HG03558 (cell line): ENCODE results near the gene MINPP1.
"Not testable (repeated sequence)": the region's sequence is repeated elsewhere in the genome, so short reads cannot be mapped to it uniquely, and the experiment has no call there.

Experiments used
- ATAC-seq: cut with Tn5 transposase; IDR thresholded peaks from one replicate; pipeline ENCODE4 v1.9.1; 2021; ENCODE audit warnings: moderate number of reproducible peaks; ENCODE audit not compliant: unreplicated experiment; ENCODE audit errors: extremely low read depth

MINPP1 gene, protein sequence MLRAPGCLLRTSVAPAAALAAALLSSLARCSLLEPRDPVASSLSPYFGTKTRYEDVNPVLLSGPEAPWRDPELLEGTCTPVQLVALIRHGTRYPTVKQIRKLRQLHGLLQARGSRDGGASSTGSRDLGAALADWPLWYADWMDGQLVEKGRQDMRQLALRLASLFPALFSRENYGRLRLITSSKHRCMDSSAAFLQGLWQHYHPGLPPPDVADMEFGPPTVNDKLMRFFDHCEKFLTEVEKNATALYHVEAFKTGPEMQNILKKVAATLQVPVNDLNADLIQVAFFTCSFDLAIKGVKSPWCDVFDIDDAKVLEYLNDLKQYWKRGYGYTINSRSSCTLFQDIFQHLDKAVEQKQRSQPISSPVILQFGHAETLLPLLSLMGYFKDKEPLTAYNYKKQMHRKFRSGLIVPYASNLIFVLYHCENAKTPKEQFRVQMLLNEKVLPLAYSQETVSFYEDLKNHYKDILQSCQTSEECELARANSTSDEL

DNA sequence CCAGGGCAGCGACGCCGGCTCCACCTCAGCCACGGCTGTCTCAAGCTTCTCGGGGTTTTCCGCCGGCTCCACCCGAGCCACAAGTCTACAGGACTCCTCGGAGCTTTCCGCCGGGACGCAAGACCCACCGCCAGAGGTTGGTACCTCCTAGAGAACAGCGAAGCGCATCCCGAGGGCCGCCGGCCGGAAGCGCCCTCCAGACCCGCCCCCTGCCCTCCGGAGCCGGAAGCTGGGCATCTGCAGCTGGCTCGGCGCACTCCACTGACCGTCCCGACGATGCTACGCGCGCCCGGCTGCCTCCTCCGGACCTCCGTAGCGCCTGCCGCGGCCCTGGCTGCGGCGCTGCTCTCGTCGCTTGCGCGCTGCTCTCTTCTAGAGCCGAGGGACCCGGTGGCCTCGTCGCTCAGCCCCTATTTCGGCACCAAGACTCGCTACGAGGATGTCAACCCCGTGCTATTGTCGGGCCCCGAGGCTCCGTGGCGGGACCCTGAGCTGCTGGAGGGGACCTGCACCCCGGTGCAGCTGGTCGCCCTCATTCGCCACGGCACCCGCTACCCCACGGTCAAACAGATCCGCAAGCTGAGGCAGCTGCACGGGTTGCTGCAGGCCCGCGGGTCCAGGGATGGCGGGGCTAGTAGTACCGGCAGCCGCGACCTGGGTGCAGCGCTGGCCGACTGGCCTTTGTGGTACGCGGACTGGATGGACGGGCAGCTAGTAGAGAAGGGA is at the start of gene MINPP1:
TSS of gene MINPP1 (plus strand) at position 254 of the 726 bp plus-strand sequence. CDS start at position 277, 23 bp downstream.
- ATAC-seq, result peak; percentile 82

DNA sequence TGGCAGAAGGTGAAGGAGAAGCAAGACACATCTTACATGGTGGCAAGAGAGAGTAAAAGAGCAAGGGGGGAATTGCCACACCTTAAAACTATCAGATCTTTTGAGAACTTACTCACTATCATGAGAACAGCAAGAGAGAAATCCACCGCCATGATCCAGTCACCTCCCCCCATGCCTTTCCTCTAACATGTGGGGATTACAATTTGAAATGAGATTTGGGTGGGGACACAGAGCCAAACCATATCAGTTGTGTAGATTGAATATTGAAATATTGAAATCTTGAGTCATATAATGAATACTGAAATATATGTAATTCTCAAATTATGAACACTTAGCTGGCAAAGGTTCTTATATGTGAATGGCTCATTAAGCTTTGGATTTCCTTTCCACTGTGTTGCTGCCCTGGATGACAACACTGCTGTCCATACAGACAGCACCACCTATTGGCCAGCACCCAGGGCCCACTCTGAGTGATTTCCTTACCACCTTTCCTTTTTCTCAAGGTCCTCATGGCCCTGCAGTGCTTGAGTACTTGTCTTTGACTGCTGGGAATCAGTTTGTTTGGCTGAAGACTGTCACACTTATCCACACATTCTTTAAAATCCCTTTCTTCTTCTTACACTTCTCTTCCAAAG is 48.0 kb upstream of the MINPP1 start:
- ATAC-seq, result not testable (repeated sequence)

DNA sequence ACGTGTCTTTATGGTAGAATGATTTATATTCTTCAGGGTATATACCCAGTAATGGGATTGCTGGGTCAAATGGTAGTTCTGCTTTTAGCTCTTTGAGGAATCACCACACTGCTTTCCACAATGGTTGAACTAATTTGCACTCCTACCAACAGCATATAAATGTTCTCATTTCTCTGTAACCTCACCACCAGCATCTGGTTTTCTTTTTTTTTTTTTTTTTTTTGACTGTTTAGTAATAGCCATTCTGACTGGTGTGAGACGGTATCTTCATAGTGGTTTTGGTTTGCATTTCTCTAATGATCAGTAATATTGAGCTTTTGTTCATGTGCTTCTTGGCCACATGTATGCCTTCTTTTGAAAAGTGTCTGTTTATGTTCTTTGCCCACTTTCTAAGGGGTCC is 42.9 kb upstream of the MINPP1 start:
- ATAC-seq, result not testable (repeated sequence)

DNA sequence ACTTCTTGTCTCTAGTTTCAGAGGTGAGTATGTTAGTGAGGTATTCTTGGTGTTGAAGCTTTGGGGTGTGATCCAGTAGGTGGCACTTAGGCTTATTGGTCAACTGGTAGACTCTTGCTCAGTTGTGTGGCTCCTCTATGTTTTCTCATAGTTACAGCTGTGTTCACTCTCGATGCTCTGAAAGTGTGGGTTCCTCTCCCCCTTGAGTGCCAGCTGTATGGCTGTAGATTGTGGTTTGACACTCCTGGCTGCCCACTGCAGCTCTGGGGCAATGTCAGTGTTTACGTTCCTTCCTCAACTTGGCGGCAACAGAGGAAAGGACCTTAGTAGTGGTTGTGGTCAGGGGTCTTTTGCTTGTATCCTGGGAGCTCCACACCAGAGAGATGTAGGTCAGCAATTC is 37.8 kb upstream of the MINPP1 start:
- ATAC-seq, result not testable (repeated sequence)

DNA sequence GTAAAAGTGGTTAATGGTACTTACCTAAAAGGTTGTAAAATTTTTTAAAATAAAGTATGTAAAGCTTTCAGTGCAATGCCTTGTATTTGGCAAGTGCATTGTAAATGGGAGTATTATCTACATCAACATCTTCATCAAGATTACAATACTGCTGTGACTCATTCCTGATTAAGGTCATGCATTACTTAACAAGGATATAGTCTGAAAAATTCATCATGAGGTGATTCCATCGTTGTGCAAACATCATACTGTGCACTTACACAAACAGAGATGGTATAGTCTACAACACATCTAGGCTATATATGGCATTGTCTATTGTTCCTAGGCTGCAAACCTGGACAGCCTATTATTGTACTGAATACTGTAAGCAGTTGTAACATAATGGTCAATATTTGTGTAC is 16.0 kb upstream of the MINPP1 start:
- not testable (repeated sequence) for ATAC-seq

DNA sequence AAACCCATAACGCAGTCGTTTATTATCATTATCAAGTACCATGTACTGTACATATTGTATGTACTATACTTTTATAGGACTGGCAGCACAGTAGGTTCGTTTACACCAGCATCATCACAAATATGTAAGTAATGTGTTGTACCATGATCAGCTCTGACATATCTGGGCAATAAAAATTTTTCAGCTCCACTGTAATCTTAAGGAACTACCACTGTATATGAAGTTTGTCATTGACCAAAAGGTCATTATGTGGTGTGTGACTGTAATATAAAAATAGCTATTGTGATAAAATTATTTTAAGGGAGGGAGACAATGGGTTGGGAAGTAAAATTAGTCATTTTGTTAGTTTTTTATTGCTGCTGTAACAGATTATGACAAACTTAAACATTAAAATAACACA is 14.4 kb upstream of the MINPP1 start:
- not testable (repeated sequence) for ATAC-seq

DNA sequence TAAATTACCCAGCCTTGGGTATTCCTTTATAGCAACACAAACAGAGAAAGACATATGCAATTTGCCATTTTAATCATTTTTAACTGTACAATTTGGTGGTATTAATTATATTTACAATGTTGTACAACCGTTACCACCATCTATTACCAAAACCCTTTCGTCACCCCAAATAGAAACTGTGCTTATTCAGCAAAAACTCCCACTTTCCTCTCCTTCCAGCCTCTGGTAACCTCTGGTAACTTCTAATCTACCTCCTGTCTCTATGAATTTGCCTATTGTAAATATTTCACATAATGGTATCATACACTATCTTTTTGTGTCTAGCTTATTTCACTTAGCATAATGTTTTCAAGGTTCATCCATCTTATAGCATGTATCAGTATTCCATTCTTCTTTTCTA is 12.2 kb upstream of the MINPP1 start:
- ATAC-seq, result not testable (repeated sequence)

DNA sequence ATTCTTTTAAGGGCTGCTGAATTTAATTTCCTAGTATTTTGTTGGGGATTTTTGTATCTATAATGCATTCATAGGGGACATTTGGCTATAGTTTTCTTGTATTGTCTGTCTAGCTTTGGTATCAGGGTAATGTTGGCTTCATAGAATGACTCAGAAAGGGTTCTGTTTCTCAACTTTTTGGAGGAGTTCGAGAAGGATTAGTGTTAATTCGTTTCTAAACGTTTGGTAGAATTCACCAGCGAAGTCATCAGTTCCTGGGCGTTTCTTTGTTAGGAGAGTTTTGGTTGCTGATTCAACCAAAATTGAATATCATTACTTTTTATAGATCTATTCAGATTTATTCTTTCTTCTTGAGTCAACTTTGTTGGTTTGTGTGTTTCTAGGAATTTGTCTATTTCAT is 9.2 kb upstream of the MINPP1 start:
- ATAC-seq, result not testable (repeated sequence)

DNA sequence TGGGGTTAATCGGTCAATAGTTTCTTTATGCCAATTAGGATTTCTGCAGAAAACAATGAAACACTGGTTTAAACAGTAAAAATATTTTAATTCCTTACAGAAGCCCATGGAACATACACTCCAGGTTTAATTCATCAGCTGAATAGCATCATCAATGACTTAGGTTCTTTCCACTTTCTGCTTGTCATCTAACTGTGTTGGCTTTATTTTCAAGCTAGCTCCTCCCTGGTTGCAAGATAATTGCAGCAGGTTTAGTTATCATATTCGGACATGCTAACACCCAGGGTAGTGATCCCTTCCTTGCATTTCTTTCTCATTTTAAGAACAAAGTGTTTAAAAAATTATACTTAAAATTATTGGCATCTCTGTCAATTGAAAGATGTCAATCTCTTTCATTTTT is 7.3 kb upstream of the MINPP1 start:
- not testable (repeated sequence) for ATAC-seq

DNA sequence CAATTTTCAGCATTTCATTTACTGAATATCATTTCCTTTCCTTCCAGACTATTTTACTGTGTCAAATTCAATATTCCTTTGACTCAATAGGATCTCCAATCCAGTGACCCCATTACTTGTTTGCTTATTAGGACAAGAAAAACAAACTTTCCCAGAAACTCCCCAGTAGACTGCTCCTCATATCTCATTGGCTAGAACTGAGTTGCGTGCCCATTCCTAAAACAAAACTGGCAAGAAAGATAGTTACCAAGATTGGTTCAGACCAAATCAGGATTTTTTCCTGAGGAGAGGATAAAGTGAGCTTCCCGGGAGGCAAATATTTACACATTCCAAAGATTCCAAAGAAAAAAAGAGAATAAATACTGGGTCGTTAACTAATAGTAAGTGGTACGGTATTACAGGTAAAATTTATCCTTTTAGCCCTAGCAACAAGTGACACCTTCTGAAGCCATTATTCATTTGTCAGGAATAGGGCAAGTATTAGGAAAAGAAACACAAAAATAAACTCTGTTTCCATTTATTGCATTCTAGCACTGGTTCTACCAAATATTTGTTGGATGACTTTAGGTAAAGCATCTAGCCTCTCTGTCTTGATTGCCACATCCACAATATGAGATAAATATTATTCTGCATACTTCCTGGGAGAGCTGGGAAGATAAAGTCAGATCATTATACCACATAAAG is 6.4 kb upstream of the MINPP1 start:
- not testable (repeated sequence) for ATAC-seq

DNA sequence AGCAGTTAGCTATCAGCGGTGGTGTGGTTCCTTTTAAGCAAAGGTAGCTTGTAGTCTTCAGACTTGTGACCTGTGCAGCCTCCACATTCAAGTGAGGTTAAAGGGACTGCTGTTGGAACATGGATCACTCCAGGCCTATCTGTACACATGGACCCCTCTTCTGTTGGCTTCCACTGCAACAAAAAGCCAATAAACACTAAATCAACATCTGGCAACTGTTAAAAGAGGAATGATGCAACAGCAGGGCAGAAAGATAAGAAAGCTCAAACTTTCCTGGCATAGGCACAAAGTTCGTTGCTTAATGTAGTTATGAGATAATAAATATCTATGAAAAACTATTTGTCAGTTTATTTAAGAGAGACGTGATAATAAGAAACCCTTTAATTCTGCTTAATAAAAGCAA is 4.0 kb upstream of the MINPP1 start:
- no peak for ATAC-seq

DNA sequence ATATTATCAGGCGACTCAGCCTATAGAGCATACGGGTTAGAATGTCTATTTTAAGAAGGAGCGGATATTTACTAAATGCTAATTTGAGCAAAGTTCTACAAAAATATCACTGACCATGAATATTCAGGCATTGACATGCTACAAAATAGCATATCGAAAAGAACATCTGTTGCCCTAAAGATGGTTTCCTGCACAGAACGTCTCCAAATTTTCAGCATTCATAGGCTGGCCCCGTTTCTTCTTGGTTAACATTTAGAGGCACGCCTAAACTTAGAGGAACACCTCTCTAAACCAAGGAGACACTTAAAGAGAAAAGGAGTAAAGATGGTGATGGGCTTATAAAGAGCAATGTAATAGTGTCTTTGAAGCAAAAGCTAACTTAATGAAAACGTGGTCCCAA is 1.3 kb upstream of the MINPP1 start:
- no peak for ATAC-seq

DNA sequence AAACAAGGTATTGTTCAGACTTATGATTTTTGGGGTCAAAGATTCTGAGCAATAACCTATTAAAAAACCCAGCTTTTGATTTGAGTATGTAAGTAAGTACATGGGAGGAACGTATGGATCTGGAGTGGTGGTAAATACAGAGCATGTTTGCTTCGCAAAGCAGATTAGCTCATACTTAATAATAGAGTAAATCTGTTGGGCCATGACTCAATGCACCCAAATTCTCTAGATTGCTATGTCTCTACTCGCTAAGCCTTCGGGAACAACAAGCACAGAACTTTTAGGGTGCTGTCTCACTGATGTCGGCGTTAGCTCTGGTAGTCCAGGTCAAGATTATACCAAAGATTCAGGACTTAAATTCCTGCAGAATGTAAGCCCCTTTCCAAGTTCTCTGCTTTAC is 807 bp upstream of the MINPP1 start:
- no peak for ATAC-seq

DNA sequence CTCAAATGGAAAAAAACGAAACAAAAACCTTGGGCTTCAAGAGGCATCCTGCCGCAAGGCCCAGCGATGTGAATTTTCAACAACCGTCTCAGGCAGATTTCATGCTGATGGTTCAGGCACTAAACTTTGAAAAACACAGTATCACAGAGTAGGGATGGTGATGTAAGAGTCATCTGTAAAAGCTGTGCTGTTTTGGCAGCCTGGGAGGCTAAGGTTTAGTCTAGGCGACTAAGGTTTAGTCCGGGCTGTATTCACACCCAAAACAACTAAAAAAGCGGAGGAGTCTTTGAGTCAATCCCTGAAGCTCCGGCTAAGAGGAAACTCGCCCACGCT is 420 bp upstream of the MINPP1 start:
- no peak for ATAC-seq

DNA sequence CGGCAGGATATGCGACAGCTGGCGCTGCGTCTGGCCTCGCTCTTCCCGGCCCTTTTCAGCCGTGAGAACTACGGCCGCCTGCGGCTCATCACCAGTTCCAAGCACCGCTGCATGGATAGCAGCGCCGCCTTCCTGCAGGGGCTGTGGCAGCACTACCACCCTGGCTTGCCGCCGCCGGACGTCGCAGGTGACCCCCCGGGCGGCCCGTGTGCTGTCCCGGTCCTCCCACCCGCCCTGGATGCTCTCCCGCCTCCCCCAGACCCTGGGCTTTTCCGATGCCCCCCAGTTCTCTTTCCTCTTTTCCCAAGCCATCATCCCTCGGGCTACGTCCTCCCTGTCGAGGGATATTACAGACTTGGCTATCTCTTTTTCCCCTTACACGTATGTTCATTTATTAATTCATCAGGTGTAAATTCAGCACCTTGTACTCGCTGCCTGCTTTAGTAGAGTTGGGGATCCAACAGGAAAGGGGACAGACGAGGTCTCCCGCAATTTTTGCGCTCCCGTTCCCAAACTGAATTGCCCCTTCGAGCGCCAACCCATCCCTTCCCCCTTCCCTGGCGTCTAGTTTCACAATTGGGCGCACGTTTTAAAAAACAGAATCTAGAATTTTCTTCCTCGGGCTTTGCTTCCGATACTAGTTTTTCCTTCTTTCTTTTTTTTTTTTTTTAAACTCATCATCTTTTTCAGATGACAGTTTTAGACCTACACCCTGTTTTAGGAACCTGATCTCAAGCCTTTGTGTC is 846 bp downstream of the MINPP1 start:
- ATAC-seq, result peak; percentile 18

DNA sequence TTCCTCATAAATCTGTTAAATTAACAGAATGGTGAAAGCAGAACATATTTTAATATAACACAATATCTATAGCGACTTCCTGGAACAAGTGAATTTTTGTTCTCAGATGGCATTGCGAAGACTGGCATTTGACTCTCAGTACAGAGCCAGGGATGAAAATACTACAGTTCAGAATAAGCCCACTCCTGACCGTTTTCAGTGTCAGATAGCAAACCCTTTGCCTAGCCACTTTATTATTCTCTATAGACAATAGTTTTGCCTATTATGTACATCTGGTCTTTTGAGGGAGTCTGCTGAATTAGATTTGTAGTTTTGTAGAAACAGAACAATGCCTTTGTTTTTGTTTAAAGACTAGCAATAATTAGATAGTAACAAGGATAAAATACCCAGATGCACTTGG is 2.3 kb downstream of the MINPP1 start:
- ATAC-seq, result no peak

DNA sequence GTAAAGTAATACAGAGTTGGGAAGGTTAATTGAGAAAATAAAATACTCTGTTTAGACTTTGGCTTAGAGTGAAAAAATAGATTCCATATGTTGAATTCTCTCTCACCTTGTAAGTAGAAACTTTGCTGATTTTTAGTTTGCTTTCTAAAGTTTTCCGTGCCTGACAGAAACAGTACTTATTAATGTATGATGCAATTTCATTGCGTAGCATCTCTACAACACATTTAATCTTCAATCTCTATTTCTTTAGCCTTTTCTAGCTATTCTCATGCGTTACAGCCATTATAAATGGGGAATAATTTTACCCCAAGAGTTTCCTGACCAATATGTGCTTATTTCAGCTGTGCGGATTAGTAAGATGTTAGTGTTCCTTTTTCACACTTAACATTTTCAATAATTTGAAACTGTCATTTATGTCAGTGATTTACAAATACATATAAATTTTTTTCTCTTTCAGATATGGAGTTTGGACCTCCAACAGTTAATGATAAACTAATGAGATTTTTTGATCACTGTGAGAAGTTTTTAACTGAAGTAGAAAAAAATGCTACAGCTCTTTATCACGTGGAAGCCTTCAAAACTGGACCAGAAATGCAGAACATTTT is 3.3 kb downstream of the MINPP1 start:
- ATAC-seq, result no peak

DNA sequence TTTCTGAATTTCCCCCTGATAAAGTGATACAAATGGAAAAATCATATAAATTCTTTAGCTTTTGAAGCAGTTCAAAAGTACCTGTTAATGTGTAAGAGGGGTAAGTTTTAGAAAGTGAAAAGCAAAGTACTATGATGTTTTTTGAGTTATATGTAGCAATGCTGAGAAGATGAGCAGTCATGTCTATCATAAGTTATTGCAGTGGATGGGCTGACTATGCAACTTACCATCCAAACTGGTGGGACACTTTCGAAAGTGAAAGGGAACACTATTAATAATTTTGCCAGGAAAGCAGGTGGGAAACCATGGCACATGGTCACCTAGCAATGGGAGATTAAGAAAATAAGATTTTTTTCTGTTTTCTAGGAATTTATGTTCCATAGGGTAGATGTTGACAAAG is 4.1 kb downstream of the MINPP1 start:
- ATAC-seq, result no peak

DNA sequence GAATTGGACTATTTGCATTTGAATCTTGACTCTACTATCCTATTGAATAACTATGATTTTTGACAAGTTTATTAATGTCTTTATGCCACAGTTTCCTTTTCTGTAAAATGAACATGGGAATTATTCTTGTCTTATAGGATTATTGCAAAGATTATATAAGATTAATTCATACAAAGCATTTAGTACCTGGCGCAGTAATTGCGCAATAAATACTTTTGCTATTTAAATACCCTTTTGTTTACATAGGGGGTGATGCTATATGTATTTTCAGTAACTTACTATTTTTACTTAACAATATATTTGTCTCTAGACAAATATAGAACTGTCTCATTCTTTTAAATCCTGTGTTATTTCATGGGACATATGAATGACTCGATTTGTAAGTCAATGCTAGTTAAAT is 5.3 kb downstream of the MINPP1 start:
- no peak for ATAC-seq
